BJ (cell line): ENCODE results near the gene LPO. TPM values are rescaled to one million over a fixed set of nuclear protein-coding genes. Genes with fewer than 3 reads are reported as not detected.

ENCODE experiments used
- CTCF ChIA-PET: fragments of 350-600 bp; formaldehyde crosslinking; extraction: SDS; loops from one replicate; lab custom pipeline; 2021; ENCODE audit warnings: antibody characterized with exemption, inconsistent platforms; lab: Yijun Ruan, JAX
- POLR2A ChIA-PET: fragments of 300-600 bp; sonication (Branson Sonifier 250); formaldehyde crosslinking; extraction: SDS; loops from one replicate; lab custom pipeline; 2021; ENCODE audit warnings: antibody characterized with exemption; lab: Charles Lee
- DNase-seq: peaks from one replicate; pipeline ENCODE4 v3.0.0-alpha.2; 2011; ENCODE audit warnings: low read depth
- H3K27me3 ChIP-seq: 2 replicates; pipeline ENCODE4 v1.6.0; 2011; ENCODE audit warnings: low read length; ENCODE audit not compliant: control insufficient read depth, insufficient read depth
- H3K36me3 ChIP-seq: 2 replicates; pipeline ENCODE4 v1.5.1; 2011; ENCODE audit warnings: low read length; ENCODE audit not compliant: control insufficient read depth, insufficient read depth
- H3K4me3 ChIP-seq: 2 replicates; pipeline ENCODE4 v1.5.1; 2011; ENCODE audit warnings: low read depth, mild to moderate bottlenecking, control low read depth, low read length
- polyA plus RNA-seq: library from polyadenylated mRNA; depleted of rRNA; stranded (reverse); fragments of >200 nt; gene quantifications from 2 replicates; pipeline ENCODE4 v1.2.3, GENCODE V29; 2011
- TF ChIP-seq, protein P1 (sequence below): IDR thresholded peaks from 2 replicates; pipeline ENCODE4 v1.5.1; 2011; ENCODE audit warnings: low read depth, mild to moderate bottlenecking, control low read depth, inconsistent platforms, low read length, moderate library complexity; ENCODE audit not compliant: insufficient read depth

Gene LPO
- polyA plus RNA-seq, 1 experiment, result 0.07 TPM

DNA sequence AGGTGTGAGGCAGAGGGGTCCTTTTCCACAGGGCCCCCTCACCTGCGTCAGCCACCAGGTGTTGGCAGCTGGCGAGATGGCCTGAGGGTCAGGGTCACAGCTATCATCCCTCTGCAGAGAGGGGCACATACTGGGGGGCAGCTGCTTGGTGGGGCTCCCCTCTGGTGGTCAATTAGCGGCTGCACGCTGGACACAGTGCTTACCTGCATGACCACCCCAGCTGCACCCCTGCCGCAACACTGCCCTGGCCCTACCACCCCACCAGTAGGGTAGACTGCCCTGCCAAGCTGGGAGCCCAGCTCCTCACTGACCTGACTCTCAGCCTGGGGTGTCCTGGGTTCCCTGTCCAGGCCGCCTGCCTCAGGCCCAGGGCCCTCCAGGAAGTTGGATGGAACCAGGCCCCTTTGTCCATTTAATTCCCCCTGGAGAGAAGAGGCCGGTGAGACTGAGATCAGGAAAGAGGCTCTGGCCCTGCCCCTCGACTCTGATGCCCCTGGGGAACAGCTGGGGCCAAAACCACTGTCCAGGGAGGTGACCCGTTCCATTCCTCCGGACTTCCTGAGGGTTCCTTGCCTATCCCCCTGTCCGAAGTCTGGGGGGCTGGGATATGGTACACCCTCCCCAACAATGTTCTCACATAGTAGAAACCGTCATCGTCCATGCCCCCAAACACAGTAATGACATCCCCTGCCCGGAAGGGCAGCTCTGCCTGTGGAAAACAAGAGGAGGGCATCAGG lies 66.5 kb downstream of the LPO start:
- no peaks in the 10 kb centered on the region for H3K27me3 ChIP-seq
- POLR2A ChIA-PET, result no interaction called here
- TF ChIP-seq, protein P1, sequence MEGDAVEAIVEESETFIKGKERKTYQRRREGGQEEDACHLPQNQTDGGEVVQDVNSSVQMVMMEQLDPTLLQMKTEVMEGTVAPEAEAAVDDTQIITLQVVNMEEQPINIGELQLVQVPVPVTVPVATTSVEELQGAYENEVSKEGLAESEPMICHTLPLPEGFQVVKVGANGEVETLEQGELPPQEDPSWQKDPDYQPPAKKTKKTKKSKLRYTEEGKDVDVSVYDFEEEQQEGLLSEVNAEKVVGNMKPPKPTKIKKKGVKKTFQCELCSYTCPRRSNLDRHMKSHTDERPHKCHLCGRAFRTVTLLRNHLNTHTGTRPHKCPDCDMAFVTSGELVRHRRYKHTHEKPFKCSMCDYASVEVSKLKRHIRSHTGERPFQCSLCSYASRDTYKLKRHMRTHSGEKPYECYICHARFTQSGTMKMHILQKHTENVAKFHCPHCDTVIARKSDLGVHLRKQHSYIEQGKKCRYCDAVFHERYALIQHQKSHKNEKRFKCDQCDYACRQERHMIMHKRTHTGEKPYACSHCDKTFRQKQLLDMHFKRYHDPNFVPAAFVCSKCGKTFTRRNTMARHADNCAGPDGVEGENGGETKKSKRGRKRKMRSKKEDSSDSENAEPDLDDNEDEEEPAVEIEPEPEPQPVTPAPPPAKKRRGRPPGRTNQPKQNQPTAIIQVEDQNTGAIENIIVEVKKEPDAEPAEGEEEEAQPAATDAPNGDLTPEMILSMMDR, result no peak

DNA sequence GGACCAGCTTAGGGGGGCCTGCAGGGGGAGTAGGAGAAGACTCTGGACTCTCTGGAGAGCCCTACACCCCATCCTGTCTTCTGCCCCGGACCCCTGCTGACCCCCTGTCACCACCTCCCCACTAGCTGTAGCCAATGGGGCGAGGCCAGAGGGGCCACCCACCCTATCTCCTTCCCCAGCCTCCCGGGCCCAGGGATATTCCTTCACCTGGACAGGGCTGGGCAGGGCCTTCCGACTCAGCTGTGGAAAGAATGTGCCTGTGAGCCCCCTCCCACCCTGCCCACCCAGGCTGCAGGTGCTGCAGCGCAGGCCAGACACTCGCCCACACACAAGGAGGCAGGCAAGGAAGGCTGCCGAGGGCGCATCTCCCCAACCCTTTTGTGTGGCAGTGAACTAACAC lies 67.2 kb downstream of the LPO start:
- no peak for DNase-seq
- no peak overlapping the region for H3K4me3 ChIP-seq
- H3K36me3 ChIP-seq, result no peaks in the 10 kb centered on the region
- TF ChIP-seq, protein P1, result no peak
- no peaks in the 10 kb centered on the region for H3K27me3 ChIP-seq
- ChIA-PET CTCF (interaction anchor here (1.3 to 4.9 kb wide), 6 partner anchors 8 to 142 kb away, joined by 4 to 25 read pairs (median 16); partner anchors contain the start of gene RNF43), POLR2A (no interaction called here)

More for the DNA sequence above, 66.5 kb downstream of the LPO start:
- no peak for DNase-seq
- Histone ChIP-seq H3K36me3 (no peaks in the 10 kb centered on the region), H3K4me3 (no peak overlapping the region)
- CTCF ChIA-PET, result interaction anchor here (0.6 to 4.9 kb wide), 10 partner anchors 9 to 783 kb away, joined by 3 to 25 read pairs (median 8); partner anchors contain the start of genes RNF43 and SUPT4H1

DNA sequence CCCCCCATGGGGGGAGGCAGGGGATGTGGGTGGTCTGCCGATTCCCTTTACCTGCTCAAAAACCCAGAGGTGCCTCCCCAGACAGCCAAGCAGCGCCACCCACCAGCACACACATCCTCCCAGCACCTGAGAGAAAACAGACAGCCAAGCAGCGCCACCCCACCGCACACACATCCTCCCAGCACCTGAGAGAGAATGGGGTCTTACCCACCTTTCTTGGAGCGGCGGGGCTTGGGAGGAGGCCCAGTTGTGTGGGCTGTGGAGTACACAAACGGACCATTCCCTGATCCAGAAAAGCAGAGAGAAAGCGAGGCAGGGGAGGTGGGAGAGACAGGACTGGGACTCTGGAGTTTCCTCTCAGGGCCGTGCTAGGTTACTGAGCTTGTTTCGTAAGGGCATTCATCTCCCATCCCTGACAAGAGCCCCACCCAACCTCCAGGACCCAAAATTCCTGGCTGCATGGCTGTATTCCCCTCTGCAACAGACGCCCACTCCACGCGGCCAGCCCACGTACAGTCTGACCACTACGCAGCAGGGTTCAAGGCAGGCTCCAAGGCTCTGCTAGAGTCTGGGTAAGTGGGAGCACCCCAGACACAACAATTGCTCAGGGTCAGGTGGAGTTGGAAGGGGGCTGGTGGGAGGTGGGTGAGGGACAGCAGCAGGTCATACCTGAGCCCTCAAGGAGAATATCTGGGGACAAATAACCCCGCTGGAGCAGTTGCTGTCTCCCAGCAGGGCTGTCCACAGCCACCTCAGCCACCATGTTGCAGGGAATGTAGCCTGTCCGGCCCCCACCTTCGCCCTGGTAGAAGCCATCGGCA lies 68.0 kb downstream of the LPO start:
- Histone ChIP-seq H3K4me3 (no peak overlapping the region), H3K27me3 (no peaks in the 10 kb centered on the region), H3K36me3 (no peaks in the 10 kb centered on the region)
- DNase-seq, result no peak
- CTCF ChIA-PET, result interaction anchor here (2.6 to 4.9 kb wide), 4 partner anchors 7 to 141 kb away, joined by 9 to 25 read pairs (median 24); partner anchors contain the start of gene RNF43
- POLR2A ChIA-PET, result no interaction called here
- TF ChIP-seq, protein P1, result no peak

DNA sequence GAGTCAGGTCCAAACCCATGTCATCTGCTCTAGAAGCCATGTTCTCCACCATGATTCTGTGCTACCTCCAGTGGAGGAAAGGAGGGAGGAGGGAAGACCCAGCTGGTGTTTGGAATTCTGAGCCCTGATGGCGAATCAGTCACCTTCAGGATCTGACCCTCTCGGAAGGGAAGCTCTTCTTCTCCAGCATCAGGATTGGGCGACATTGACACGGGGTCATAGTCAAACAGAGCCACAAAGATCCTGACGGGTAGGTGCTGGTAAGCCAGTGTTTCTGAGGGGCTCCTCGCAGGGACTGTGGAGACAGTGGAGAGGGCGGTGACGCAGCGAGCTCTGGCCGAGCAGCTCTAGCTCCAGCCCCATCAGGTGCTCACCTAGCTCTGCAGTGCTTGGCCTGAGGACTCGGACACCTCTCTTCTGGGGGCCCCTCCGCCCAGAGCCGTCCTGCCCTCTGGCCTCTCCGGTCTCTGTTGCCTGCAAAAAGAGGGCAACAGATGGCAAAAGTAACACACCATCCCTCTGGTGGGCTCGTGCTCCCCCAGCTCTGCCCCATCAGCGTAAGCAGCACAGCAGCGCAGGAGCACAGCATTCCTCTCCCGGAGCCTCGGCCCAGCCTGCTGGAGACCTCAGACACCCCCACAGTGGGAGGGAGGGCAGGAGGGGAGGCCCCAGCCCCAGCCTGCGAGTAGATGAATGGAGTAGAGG lies 69.2 kb downstream of the LPO start:
- H3K4me3 ChIP-seq, result no peak overlapping the region
- CTCF ChIA-PET, result interaction anchor here (0.9 to 2.4 kb wide), 4 partner anchors 9 to 140 kb away, joined by 3 to 15 read pairs (median 6); no protein-coding TSS in a partner anchor
- TF ChIP-seq, protein P1, result no peak
- H3K36me3 ChIP-seq, result no peaks in the 10 kb centered on the region
- H3K27me3 ChIP-seq, result no peaks in the 10 kb centered on the region
- DNase-seq, result no peak
- POLR2A ChIA-PET, result no interaction called here
